ENCODE results near the gene UTF1.

Gene UTF1

DNA sequence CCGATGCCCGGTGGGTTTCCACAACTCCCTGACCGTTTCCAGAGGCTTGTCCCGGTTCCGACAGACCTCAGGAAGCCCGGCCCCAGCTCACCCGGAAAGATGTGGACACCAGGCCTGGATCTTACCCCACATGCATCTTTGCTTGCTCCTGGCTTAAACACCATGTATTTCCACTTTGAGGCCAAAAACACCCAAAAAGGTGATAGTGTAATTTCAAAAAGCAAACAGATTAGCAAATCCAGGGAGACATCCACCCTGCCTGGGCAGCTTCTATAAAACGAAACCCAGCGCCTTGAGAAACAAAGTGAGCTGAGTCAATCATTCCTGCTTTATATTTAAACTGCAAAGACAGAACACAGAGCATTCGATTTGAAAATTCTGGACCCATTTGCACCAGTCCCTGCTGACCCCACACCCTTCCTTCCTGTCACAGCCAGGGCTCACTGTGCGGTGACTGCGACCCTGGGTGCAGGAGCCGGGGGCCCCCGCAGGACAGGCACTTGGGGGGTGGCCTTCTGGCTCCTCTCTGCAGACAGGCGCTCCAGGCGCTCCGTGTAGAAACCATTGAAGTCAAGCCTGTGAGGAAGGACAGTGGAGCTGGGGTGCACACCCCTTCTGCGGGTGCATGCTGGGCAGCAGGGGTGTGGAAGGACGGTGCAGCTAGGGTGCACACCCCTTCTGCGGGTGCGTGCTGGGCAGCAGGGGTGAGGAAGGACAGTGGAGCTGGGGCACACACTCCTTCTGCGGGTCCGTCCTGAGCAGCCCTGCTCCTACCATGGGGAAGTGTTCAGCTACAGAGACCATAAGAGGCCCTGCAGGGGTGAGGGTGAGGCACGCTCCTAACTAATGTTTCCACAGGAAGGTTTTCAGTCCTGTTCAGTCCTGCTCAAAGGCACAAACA lies 49.6 kb downstream of the UTF1 start:
- peaks cover 80% of the 10 kb centered on the region for H3K4me1 Mint-ChIP-seq (ENCODE audit: low read depth)
- H3K27ac Mint-ChIP-seq, result peak overlapping the region; percentile 95
- no peaks in the 10 kb centered on the region for H3K9me3 Mint-ChIP-seq
- H3K36me3 Mint-ChIP-seq (ENCODE audit: low read depth), result peaks cover 83% of the 10 kb centered on the region
- intact Hi-C loops (cut with micrococcal nuclease), result loop anchor here (2.0 kb wide), 1 partner anchor 21 kb away; no protein-coding TSS in a partner anchor
- H3K27me3 Mint-ChIP-seq, result no peaks in the 10 kb centered on the region
- peak overlapping the region; percentile 31 for H3K4me3 Mint-ChIP-seq

- peak overlapping the region; percentile 95 for H3K27ac Mint-ChIP-seq
- no peaks in the 10 kb centered on the region for H3K9me3 Mint-ChIP-seq
These were observed 50.5 kb downstream of the UTF1 start for GRCh38 chr10:133280391-133281059.

GRCh38 chr10:133281084-133281483 lies 51.1 kb downstream of the UTF1 start:
- peaks cover 84% of the 10 kb centered on the region for H3K36me3 Mint-ChIP-seq (ENCODE audit: low read depth)
- intact Hi-C loops (cut with micrococcal nuclease), result no loop called here
- H3K4me3 Mint-ChIP-seq, result no peak overlapping the region
- H3K27me3 Mint-ChIP-seq, result no peaks in the 10 kb centered on the region
- H3K9me3 Mint-ChIP-seq, result no peaks in the 10 kb centered on the region
- peaks cover 65% of the 10 kb centered on the region for H3K4me1 Mint-ChIP-seq (ENCODE audit: low read depth)
- peak overlapping the region; percentile 95 for H3K27ac Mint-ChIP-seq

More at GRCh38 chr10:133280391-133281059, 50.5 kb downstream of the UTF1 start:
- Mint-ChIP-seq H3K27me3 (no peaks in the 10 kb centered on the region), H3K4me1 (ENCODE audit: low read depth) (peaks cover 71% of the 10 kb centered on the region), H3K36me3 (ENCODE audit: low read depth) (peaks cover 84% of the 10 kb centered on the region), H3K4me3 (no peak overlapping the region)
- intact Hi-C loops (cut with micrococcal nuclease), result no loop called here
